WTC11 (cell line): ENCODE results near the gene GPC6. TPM values are rescaled to one million over a fixed set of nuclear protein-coding genes. Genes with fewer than 3 reads are reported as not detected.

Source experiments
- ATAC-seq: fragments of 200-7000 bp; cut with Tn5 transposase; 2 replicates; pipeline ENCODE4 v1.10.0; 2021; ENCODE audit warnings: mild to moderate bottlenecking, moderate library complexity
- CTCF ChIA-PET: fragments of 300-600 bp; sonication (Branson Sonifier 250); formaldehyde crosslinking; loops from one replicate; lab custom pipeline; 2021; ENCODE audit warnings: antibody characterized with exemption; lab: Charles Lee
- POLR2A ChIA-PET: fragments of 350-600 bp; sonication (Branson Sonifier 250); formaldehyde crosslinking; loops from one replicate; lab custom pipeline; 2021; ENCODE audit warnings: antibody characterized with exemption; lab: Charles Lee
- DNase-seq: peaks from one replicate; pipeline ENCODE4 v3.0.0; 2021; ENCODE audit warnings: low spot score
- H3K27ac Mint-ChIP-seq: 2 replicates; pipeline ENCODE4 v1.8.0; 2021; ENCODE audit warnings: mixed read lengths
- H3K27me3 Mint-ChIP-seq: 2 replicates; pipeline ENCODE4 v1.8.0; 2021; ENCODE audit warnings: low read depth, mild to moderate bottlenecking, moderate library complexity, mixed read lengths
- H3K36me3 Mint-ChIP-seq: 2 replicates; pipeline ENCODE4 v1.8.0; 2021; ENCODE audit warnings: mixed read lengths
- H3K4me1 Mint-ChIP-seq: 2 replicates; pipeline ENCODE4 v1.8.0; 2022; ENCODE audit warnings: mixed read lengths
- H3K4me3 Mint-ChIP-seq: 2 replicates; pipeline ENCODE4 v1.8.0; 2021; ENCODE audit warnings: mild to moderate bottlenecking, moderate library complexity, mixed read lengths
- H3K9me3 Mint-ChIP-seq: 2 replicates; pipeline ENCODE4 v1.8.0; 2021; ENCODE audit warnings: mixed read lengths
- E2F5 ChIP-seq: sonication (generic); formaldehyde crosslinking; IDR thresholded peaks from 2 replicates; pipeline ENCODE4 v1.8.1; 2022; ENCODE audit warnings: mild to moderate bottlenecking, moderate library complexity, missing genetic modification reagents
- ELF4 ChIP-seq: sonication (generic); formaldehyde crosslinking; IDR thresholded peaks from 2 replicates; pipeline ENCODE4 v1.8.1; 2022; ENCODE audit warnings: low read depth, mild to moderate bottlenecking, moderate library complexity, missing genetic modification reagents
- EMX1 ChIP-seq: fragments of 250-450 bp; sonication (Bioruptor Pico); IDR thresholded peaks from 2 replicates; pipeline ENCODE4 v1.8.0; 2021; ENCODE audit warnings: mild to moderate bottlenecking
- FOXK1 ChIP-seq: sonication (generic); formaldehyde crosslinking; IDR thresholded peaks from 2 replicates; pipeline ENCODE4 v1.8.0; 2022; ENCODE audit warnings: mild to moderate bottlenecking, moderate library complexity, missing genetic modification reagents
- GTF2I ChIP-seq: fragments of 250-450 bp; sonication (Bioruptor Pico); conservative IDR thresholded peaks from 2 replicates; pipeline ENCODE4 v1.4.0; 2021; ENCODE audit warnings: mild to moderate bottlenecking
- HMGXB4 ChIP-seq: sonication (generic); formaldehyde crosslinking; IDR thresholded peaks from 2 replicates; pipeline ENCODE4 v1.8.1; 2023; ENCODE audit warnings: mild to moderate bottlenecking, moderate library complexity, missing genetic modification reagents
- JAZF1 ChIP-seq: fragments of 250-450 bp; sonication (Bioruptor Pico); IDR thresholded peaks from 2 replicates; pipeline ENCODE4 v1.9.0; 2021; ENCODE audit warnings: moderate library complexity, mild to moderate bottlenecking, inconsistent platforms
- MXD4 ChIP-seq: fragments of 250-450 bp; sonication (Bioruptor Pico); IDR thresholded peaks from 2 replicates; pipeline ENCODE4 v1.8.0; 2021; ENCODE audit warnings: mild to moderate bottlenecking, moderate library complexity, borderline replicate concordance
- MYBL2 ChIP-seq: sonication (generic); formaldehyde crosslinking; IDR thresholded peaks from 2 replicates; pipeline ENCODE4 v1.8.1; 2023; ENCODE audit warnings: mild to moderate bottlenecking, moderate library complexity, missing genetic modification reagents
- NR1H2 ChIP-seq: sonication (generic); formaldehyde crosslinking; IDR thresholded peaks from 2 replicates; pipeline ENCODE4 v1.9.0; 2021; ENCODE audit warnings: mild to moderate bottlenecking, moderate library complexity, missing genetic modification reagents
- PRDM15 ChIP-seq: sonication (generic); formaldehyde crosslinking; IDR thresholded peaks from 2 replicates; pipeline ENCODE4 v1.8.0; 2022; ENCODE audit warnings: missing genetic modification reagents
- RELA ChIP-seq: sonication (generic); formaldehyde crosslinking; IDR thresholded peaks from 2 replicates; pipeline ENCODE4 v1.8.1; 2022; ENCODE audit warnings: missing genetic modification reagents, mild to moderate bottlenecking, borderline replicate concordance
- ZNF317 ChIP-seq: sonication (generic); formaldehyde crosslinking; IDR thresholded peaks from 2 replicates; pipeline ENCODE4 v1.8.1; 2023; ENCODE audit warnings: low read depth, mild to moderate bottlenecking, moderate library complexity, missing genetic modification reagents, borderline replicate concordance
- ZNF416 ChIP-seq: fragments of 250-450 bp; sonication (Bioruptor Pico); IDR thresholded peaks from 2 replicates; pipeline ENCODE4 v1.9.0; 2021; ENCODE audit warnings: mild to moderate bottlenecking, inconsistent platforms
- total RNA-seq: library from RNA; stranded (reverse); gene quantifications from 3 replicates; pipeline ENCODE4 v1.2.3, GENCODE V29; 2021
- TF ChIP-seq, protein P1 (sequence below): sonication (generic); formaldehyde crosslinking; IDR thresholded peaks from 2 replicates; pipeline ENCODE4 v1.8.0; 2023; ENCODE audit warnings: missing genetic modification reagents, mild to moderate bottlenecking, borderline replicate concordance
- TF ChIP-seq, protein P2 (sequence below): fragments of 250-450 bp; sonication (Bioruptor Pico); IDR thresholded peaks from 2 replicates; pipeline ENCODE4 v1.9.0; 2021; ENCODE audit warnings: mild to moderate bottlenecking
- TF ChIP-seq, protein P3 (sequence below): sonication (generic); formaldehyde crosslinking; IDR thresholded peaks from 2 replicates; pipeline ENCODE4 v1.8.0; 2023; ENCODE audit warnings: missing genetic modification reagents
- TF ChIP-seq, protein P4 (sequence below): sonication (generic); formaldehyde crosslinking; IDR thresholded peaks from 2 replicates; pipeline ENCODE4 v1.8.1; 2022; ENCODE audit warnings: mild to moderate bottlenecking, missing genetic modification reagents, moderate library complexity, borderline replicate concordance

GPC6 gene
- total RNA-seq, 1 experiment from 2014 or later = 19.5 TPM

GRCh38 chr13:93976528-93976927, 749.9 kb downstream of the GPC6 start:
- ChIA-PET POLR2A (no interaction called here), CTCF (no interaction called here)
- peaks cover 12% of the 10 kb centered on the region for H3K4me1 Mint-ChIP-seq

More at GRCh38 chr13:93976528-93976927, 749.9 kb downstream of the GPC6 start:
- H3K9me3 Mint-ChIP-seq = peaks cover 20% of the 10 kb centered on the region
- peak; percentile 65 for ATAC-seq
- TF ChIP-seq E2F5 (CRISPR knock-in tag) (no peak), EMX1 (no peak), ZNF317 (CRISPR knock-in tag) (no peak), PRDM15 (no peak), NR1H2 (CRISPR knock-in tag) (no peak), ZNF416 (CRISPR knock-in tag) (no peak), MXD4 (CRISPR knock-in tag) (no peak), MYBL2 (CRISPR knock-in tag) (no peak), FOXK1 (CRISPR knock-in tag) (no peak), JAZF1 (no peak), GTF2I (CRISPR knock-in tag) (no peak), HMGXB4 (no peak), RELA (no peak), ELF4 (no peak)
- TF ChIP-seq, protein P1, sequence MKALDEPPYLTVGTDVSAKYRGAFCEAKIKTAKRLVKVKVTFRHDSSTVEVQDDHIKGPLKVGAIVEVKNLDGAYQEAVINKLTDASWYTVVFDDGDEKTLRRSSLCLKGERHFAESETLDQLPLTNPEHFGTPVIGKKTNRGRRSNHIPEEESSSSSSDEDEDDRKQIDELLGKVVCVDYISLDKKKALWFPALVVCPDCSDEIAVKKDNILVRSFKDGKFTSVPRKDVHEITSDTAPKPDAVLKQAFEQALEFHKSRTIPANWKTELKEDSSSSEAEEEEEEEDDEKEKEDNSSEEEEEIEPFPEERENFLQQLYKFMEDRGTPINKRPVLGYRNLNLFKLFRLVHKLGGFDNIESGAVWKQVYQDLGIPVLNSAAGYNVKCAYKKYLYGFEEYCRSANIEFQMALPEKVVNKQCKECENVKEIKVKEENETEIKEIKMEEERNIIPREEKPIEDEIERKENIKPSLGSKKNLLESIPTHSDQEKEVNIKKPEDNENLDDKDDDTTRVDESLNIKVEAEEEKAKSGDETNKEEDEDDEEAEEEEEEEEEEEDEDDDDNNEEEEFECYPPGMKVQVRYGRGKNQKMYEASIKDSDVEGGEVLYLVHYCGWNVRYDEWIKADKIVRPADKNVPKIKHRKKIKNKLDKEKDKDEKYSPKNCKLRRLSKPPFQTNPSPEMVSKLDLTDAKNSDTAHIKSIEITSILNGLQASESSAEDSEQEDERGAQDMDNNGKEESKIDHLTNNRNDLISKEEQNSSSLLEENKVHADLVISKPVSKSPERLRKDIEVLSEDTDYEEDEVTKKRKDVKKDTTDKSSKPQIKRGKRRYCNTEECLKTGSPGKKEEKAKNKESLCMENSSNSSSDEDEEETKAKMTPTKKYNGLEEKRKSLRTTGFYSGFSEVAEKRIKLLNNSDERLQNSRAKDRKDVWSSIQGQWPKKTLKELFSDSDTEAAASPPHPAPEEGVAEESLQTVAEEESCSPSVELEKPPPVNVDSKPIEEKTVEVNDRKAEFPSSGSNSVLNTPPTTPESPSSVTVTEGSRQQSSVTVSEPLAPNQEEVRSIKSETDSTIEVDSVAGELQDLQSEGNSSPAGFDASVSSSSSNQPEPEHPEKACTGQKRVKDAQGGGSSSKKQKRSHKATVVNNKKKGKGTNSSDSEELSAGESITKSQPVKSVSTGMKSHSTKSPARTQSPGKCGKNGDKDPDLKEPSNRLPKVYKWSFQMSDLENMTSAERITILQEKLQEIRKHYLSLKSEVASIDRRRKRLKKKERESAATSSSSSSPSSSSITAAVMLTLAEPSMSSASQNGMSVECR = no peak
- TF ChIP-seq, protein P2, sequence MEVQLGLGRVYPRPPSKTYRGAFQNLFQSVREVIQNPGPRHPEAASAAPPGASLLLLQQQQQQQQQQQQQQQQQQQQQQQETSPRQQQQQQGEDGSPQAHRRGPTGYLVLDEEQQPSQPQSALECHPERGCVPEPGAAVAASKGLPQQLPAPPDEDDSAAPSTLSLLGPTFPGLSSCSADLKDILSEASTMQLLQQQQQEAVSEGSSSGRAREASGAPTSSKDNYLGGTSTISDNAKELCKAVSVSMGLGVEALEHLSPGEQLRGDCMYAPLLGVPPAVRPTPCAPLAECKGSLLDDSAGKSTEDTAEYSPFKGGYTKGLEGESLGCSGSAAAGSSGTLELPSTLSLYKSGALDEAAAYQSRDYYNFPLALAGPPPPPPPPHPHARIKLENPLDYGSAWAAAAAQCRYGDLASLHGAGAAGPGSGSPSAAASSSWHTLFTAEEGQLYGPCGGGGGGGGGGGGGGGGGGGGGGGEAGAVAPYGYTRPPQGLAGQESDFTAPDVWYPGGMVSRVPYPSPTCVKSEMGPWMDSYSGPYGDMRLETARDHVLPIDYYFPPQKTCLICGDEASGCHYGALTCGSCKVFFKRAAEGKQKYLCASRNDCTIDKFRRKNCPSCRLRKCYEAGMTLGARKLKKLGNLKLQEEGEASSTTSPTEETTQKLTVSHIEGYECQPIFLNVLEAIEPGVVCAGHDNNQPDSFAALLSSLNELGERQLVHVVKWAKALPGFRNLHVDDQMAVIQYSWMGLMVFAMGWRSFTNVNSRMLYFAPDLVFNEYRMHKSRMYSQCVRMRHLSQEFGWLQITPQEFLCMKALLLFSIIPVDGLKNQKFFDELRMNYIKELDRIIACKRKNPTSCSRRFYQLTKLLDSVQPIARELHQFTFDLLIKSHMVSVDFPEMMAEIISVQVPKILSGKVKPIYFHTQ (CRISPR knock-in tag) = no peak
- TF ChIP-seq, protein P3, sequence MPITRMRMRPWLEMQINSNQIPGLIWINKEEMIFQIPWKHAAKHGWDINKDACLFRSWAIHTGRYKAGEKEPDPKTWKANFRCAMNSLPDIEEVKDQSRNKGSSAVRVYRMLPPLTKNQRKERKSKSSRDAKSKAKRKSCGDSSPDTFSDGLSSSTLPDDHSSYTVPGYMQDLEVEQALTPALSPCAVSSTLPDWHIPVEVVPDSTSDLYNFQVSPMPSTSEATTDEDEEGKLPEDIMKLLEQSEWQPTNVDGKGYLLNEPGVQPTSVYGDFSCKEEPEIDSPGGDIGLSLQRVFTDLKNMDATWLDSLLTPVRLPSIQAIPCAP = no peak
- TF ChIP-seq, protein P4, sequence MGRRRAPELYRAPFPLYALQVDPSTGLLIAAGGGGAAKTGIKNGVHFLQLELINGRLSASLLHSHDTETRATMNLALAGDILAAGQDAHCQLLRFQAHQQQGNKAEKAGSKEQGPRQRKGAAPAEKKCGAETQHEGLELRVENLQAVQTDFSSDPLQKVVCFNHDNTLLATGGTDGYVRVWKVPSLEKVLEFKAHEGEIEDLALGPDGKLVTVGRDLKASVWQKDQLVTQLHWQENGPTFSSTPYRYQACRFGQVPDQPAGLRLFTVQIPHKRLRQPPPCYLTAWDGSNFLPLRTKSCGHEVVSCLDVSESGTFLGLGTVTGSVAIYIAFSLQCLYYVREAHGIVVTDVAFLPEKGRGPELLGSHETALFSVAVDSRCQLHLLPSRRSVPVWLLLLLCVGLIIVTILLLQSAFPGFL = no peak
- H3K4me3 Mint-ChIP-seq = no peak overlapping the region
- peaks cover under 1% of the 10 kb centered on the region; the same call in 1 of the 2 replicates for H3K27me3 Mint-ChIP-seq
- no peak for DNase-seq
- peaks cover 13% of the 10 kb centered on the region for H3K36me3 Mint-ChIP-seq
- no peak overlapping the region for H3K27ac Mint-ChIP-seq
